NB4 (cell line): ENCODE data around the gene JAML.

Experiments used
- CTCF ChIP-seq: IDR thresholded peaks from one replicate; pipeline ENCODE4 v1.5.1; 2012; ENCODE audit warnings: low read depth, low read length
- MAX ChIP-seq: IDR thresholded peaks from 2 replicates; pipeline ENCODE4 v1.6.1; 2011; ENCODE audit warnings: low read depth, low read length

GRCh38 chr11:118240999-118241763 is 16.4 kb upstream of the JAML start:
- TF ChIP-seq CTCF, result no peak
- no peak for TF ChIP-seq MAX
